A673 (cell line): ENCODE measurements around the gene CRIP1.

Experiments
- EZH2 ChIP-seq: fragments of 200-600 bp; sonication (generic); IDR thresholded peaks from 2 replicates; pipeline ENCODE4 v1.6.1; 2017; ENCODE audit warnings: borderline replicate concordance, low read depth, mild to moderate bottlenecking, mixed read lengths, antibody characterized with exemption, low read length; ENCODE audit not compliant: poor library complexity, severe bottlenecking
- TF ChIP-seq, protein P1 (sequence below): fragments of 300-800, 200-600 bp; sonication (generic); conservative IDR thresholded peaks from 2 replicates; pipeline ENCODE4 v1.5.1; 2017; ENCODE audit warnings: low read depth, mild to moderate bottlenecking, antibody characterized with exemption, low read length, moderate library complexity, mixed read lengths

DNA sequence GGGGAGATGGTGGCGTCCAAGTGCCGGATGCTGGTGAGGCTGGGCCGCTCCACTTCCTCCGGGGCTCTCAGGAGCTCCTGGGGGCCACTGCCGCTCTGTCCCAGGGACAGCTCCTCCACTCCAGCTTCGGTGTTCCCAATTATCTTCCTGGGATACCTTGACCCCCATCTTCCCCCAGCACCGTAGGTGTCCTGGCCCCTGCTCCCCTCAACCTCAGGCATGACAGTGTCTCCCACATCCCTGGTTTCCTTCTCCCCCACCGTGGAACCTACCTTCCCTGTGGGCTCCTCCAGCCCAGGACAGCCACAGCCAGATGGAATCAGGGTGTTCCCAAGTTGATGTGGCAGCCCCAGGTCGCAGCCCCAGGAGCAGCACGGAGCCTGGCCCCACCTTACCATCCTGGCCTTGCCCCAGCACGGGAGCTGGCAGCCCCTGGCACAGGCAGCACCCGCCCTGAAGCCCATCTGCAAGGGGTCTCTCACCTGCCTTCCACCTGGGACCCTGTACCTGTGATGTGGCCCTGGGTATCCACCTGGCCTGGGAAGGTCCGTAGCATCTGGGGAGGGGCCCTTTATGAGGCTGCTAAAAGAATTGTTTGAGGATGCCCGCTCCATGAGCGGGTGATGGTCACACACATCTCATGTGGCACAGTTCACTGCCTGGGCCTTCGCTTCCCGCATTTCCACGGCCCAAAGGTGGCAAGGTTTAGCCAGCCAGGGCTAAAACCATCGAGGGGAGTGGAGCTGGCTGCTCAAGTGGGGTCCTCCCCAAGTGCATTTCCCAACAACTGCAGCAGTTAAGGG, 43.8 kb downstream of the CRIP1 start:
- TF ChIP-seq, protein P1, sequence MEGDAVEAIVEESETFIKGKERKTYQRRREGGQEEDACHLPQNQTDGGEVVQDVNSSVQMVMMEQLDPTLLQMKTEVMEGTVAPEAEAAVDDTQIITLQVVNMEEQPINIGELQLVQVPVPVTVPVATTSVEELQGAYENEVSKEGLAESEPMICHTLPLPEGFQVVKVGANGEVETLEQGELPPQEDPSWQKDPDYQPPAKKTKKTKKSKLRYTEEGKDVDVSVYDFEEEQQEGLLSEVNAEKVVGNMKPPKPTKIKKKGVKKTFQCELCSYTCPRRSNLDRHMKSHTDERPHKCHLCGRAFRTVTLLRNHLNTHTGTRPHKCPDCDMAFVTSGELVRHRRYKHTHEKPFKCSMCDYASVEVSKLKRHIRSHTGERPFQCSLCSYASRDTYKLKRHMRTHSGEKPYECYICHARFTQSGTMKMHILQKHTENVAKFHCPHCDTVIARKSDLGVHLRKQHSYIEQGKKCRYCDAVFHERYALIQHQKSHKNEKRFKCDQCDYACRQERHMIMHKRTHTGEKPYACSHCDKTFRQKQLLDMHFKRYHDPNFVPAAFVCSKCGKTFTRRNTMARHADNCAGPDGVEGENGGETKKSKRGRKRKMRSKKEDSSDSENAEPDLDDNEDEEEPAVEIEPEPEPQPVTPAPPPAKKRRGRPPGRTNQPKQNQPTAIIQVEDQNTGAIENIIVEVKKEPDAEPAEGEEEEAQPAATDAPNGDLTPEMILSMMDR = no peak
- no peak for TF ChIP-seq EZH2
